H9 (cell line): Measurements from ENCODE around the gene HIPK4. TPM values are rescaled to one million over a fixed set of nuclear protein-coding genes. Genes with fewer than 3 reads are reported as not detected.

Experiments
- DNase-seq: peaks from one replicate; pipeline ENCODE4 v3.0.0-alpha.2; 2017
- H2AFZ ChIP-seq: one replicate; pipeline ENCODE4 v1.6.1; 2013; ENCODE audit warnings: mild to moderate bottlenecking, low read length, control low read depth, moderate library complexity
- H2AK5ac ChIP-seq: 2 replicates; pipeline ENCODE4 v1.6.1; 2013; ENCODE audit warnings: low read length, control low read depth, mixed read lengths; ENCODE audit not compliant: insufficient read length
- H2BK120ac ChIP-seq: one replicate; pipeline ENCODE4 v1.6.1; 2013; ENCODE audit warnings: low read depth, mild to moderate bottlenecking, low read length, control low read depth, inconsistent platforms; ENCODE audit not compliant: poor library complexity, severe bottlenecking
- H2BK12ac ChIP-seq: 2 replicates; pipeline ENCODE4 v1.6.1; 2013; ENCODE audit warnings: low read length, control low read depth, mixed read lengths, low read depth; ENCODE audit not compliant: insufficient read length
- H2BK15ac ChIP-seq: 2 replicates; pipeline ENCODE4 v1.6.1; 2013; ENCODE audit warnings: low read depth, low read length, control low read depth
- H2BK20ac ChIP-seq: one replicate; pipeline ENCODE4 v1.6.1; 2013; ENCODE audit warnings: low read depth, mild to moderate bottlenecking, low read length, control low read depth, inconsistent platforms; ENCODE audit not compliant: poor library complexity, severe bottlenecking
- H2BK5ac ChIP-seq: 2 replicates; pipeline ENCODE4 v1.6.1; 2013; ENCODE audit warnings: low read length, control low read depth, mixed read lengths; ENCODE audit not compliant: insufficient read length
- H3K14ac ChIP-seq: 2 replicates; pipeline ENCODE4 v1.6.1; 2013; ENCODE audit warnings: low read length, control low read depth; ENCODE audit not compliant: insufficient read depth
- H3K18ac ChIP-seq: 2 replicates; pipeline ENCODE4 v1.6.1; 2013; ENCODE audit warnings: low read depth, mild to moderate bottlenecking, mixed read lengths, low read length, control low read depth; ENCODE audit not compliant: insufficient read length
- H3K23ac ChIP-seq: 2 replicates; pipeline ENCODE4 v1.6.1; 2013; ENCODE audit warnings: low read length, control low read depth, mixed read lengths, low read depth; ENCODE audit not compliant: insufficient read length
- H3K23me2 ChIP-seq: 2 replicates; pipeline ENCODE4 v1.6.1; 2013; ENCODE audit warnings: low read depth, mild to moderate bottlenecking, mixed read lengths, low read length, control low read depth; ENCODE audit not compliant: insufficient read length, poor library complexity, severe bottlenecking
- H3K27ac ChIP-seq: 2 replicates; pipeline ENCODE4 v1.5.1; 2013; ENCODE audit warnings: low read length, control low read depth, mixed read lengths, low read depth; ENCODE audit not compliant: insufficient read length
- H3K27me3 ChIP-seq: 2 replicates; pipeline ENCODE4 v1.6.1; 2013; ENCODE audit warnings: low read length, control low read depth, inconsistent platforms; ENCODE audit not compliant: insufficient read depth
- H3K4ac ChIP-seq: 2 replicates; pipeline ENCODE4 v1.6.1; 2013; ENCODE audit warnings: low read depth, mild to moderate bottlenecking, control low read depth, inconsistent platforms, low read length, moderate library complexity
- H3K4me1 ChIP-seq: 2 replicates; pipeline ENCODE4 v1.6.1; 2013; ENCODE audit warnings: low read length, control low read depth, inconsistent platforms; ENCODE audit not compliant: insufficient read depth
- H3K4me2 ChIP-seq: 2 replicates; pipeline ENCODE4 v1.6.1; 2013; ENCODE audit warnings: low read length, control low read depth, mixed read lengths; ENCODE audit not compliant: insufficient read length, insufficient read depth
- H3K56ac ChIP-seq: 2 replicates; pipeline ENCODE4 v1.6.1; 2013; ENCODE audit warnings: low read depth, mild to moderate bottlenecking, mixed read lengths, low read length, control low read depth; ENCODE audit not compliant: insufficient read length
- H3K79me1 ChIP-seq: 2 replicates; pipeline ENCODE4 v1.6.1; 2013; ENCODE audit warnings: low read depth, mild to moderate bottlenecking, moderate library complexity, low read length, control low read depth, inconsistent platforms; ENCODE audit not compliant: insufficient read depth, poor library complexity, severe bottlenecking
- H3K79me2 ChIP-seq: 2 replicates; pipeline ENCODE4 v1.6.1; 2013; ENCODE audit warnings: low read length, control low read depth, inconsistent platforms; ENCODE audit not compliant: insufficient read depth
- H3K9ac ChIP-seq: 2 replicates; pipeline ENCODE4 v1.6.1; 2013; ENCODE audit warnings: low read length, control low read depth, mixed read lengths; ENCODE audit not compliant: insufficient read length; ENCODE audit errors: extremely low read depth
- H3K9me3 ChIP-seq: one replicate; pipeline ENCODE4 v1.6.1; 2013; ENCODE audit warnings: low read depth, low read length, inconsistent platforms; ENCODE audit not compliant: control insufficient read depth
- H3T11ph ChIP-seq: one replicate; pipeline ENCODE4 v1.6.1; 2013; ENCODE audit warnings: mild to moderate bottlenecking, low read length, control low read depth, inconsistent platforms
- H4K20me1 ChIP-seq: one replicate; pipeline ENCODE4 v1.6.1; 2013; ENCODE audit not compliant: control insufficient read depth, insufficient read length, insufficient read depth
- H4K5ac ChIP-seq: 2 replicates; pipeline ENCODE4 v1.6.1; 2013; ENCODE audit warnings: low read depth, mild to moderate bottlenecking, mixed read lengths, low read length, control low read depth; ENCODE audit not compliant: insufficient read length
- H4K8ac ChIP-seq: replicated peaks from 2 replicates; pipeline ENCODE4 v1.6.1; 2013; ENCODE audit warnings: low read length, control low read depth, mixed read lengths, low read depth; ENCODE audit not compliant: insufficient read length
- H4K91ac ChIP-seq: 2 replicates; pipeline ENCODE4 v1.6.1; 2013; ENCODE audit warnings: low read depth, mild to moderate bottlenecking, moderate library complexity, mixed read lengths, low read length, control low read depth; ENCODE audit not compliant: insufficient read length
- H3K27ac Mint-ChIP-seq, 3 experiments: 2 replicates in 2 of 3; 3 replicates in 1 of 3; pipeline ENCODE4 v1.8.0; 2020 to 2021; ENCODE audit warnings: mixed read lengths in 3 of 3, mild to moderate bottlenecking in 1 of 3, moderate library complexity in 1 of 3
- H3K27me3 Mint-ChIP-seq: 2 replicates; pipeline ENCODE4 v1.8.0; 2021; ENCODE audit warnings: low read depth, mild to moderate bottlenecking, moderate library complexity, mixed read lengths
- H3K36me3 Mint-ChIP-seq, 3 experiments: 2 replicates in 2 of 3; 3 replicates in 1 of 3; pipeline ENCODE4 v1.8.0; 2020 to 2021; ENCODE audit warnings: low read depth in 3 of 3, mixed read lengths in 3 of 3; ENCODE audit not compliant: insufficient read depth in 1 of 3
- H3K4me1 Mint-ChIP-seq, 2 experiments: 2 replicates each; pipeline ENCODE4 v1.8.0; 2020; ENCODE audit warnings: mixed read lengths in 2 of 2
- H3K4me3 Mint-ChIP-seq, 2 experiments: 2 replicates in 1 of 2; 3 replicates in 1 of 2; pipeline ENCODE4 v1.8.0; 2020 to 2021; ENCODE audit warnings: mild to moderate bottlenecking in 2 of 2, mixed read lengths in 2 of 2, moderate library complexity in 1 of 2
- H3K9me3 Mint-ChIP-seq, 2 experiments: 2 replicates in 1 of 2; 3 replicates in 1 of 2; pipeline ENCODE4 v1.8.0; 2020; ENCODE audit warnings: mild to moderate bottlenecking in 2 of 2, mixed read lengths in 2 of 2, moderate library complexity in 1 of 2
- CTCF ChIP-seq: fragments of 200-600 bp; sonication (generic); conservative IDR thresholded peaks from 3 replicates; pipeline ENCODE4 v1.8.0; 2021; ENCODE audit warnings: antibody characterized with exemption, mild to moderate bottlenecking
- WGBS: extraction: QIAGEN DNeasy Blood & Tissue Kit; methylation state at CpG from one replicate; pipeline ENCODE4 v1.1.7; 2013; ENCODE audit warnings: missing lambda C conversion rate, low lambda C conversion rate, mixed read lengths; ENCODE audit not compliant: insufficient read length; ENCODE audit errors: extremely low coverage; 5-methylcytosine and 5-hydroxymethylcytosine counted together
- total RNA-seq: library from RNA; stranded (reverse); gene quantifications from 2 replicates; pipeline ENCODE4 v1.2.1, GENCODE V29; 2021

Gene HIPK4
- total RNA-seq, 1 experiment from 2014 or later = 0.15 TPM

DNA sequence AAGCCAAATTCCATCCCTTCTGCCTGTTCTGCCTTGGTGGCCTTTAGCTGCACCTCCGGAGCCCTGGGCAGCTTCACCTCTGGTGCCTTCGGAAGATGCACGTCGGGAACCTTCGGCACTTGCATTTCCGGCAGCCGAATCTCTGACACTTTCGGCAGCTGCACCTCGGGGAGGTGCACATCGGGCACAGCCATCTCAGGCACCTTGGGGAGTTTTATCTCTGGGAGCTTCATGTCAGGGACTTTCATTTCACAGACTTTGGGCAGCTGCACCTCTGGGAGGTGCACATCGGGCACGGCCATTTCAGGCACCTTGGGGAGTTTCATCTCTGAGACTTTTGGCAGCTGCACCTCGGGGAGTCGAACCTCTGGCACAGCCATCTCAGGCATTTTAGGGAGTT, 6.0 kb upstream of the HIPK4 start:
- H4K5ac ChIP-seq = no peak overlapping the region
- H4K8ac ChIP-seq = no peak overlapping the region
- no peak for TF ChIP-seq CTCF
- H2BK5ac ChIP-seq = no peak overlapping the region
- no peak overlapping the region for H4K91ac ChIP-seq
- H3K79me2 ChIP-seq = no peaks in the 10 kb centered on the region
- no peaks in the 10 kb centered on the region for H4K20me1 ChIP-seq
- H2BK20ac ChIP-seq = no peak overlapping the region
- H3K27ac Mint-ChIP-seq = no peak overlapping the region
- no peak overlapping the region for H2AK5ac ChIP-seq
- peaks cover 11 to 18% of the 10 kb centered on the region in 2 experiments for H3K4me1 Mint-ChIP-seq
- peaks cover 19% of the 10 kb centered on the region for H3K27me3 Mint-ChIP-seq
- H3K4me3 Mint-ChIP-seq = no peak overlapping the region
- H2BK15ac ChIP-seq = no peak overlapping the region
- no peak overlapping the region for H3K4me2 ChIP-seq
- WGBS = no CpG with 5 or more reads among the region's 14 CpGs
- no peak overlapping the region for H3K18ac ChIP-seq
- H3K9me3 ChIP-seq = no peaks in the 10 kb centered on the region
- H3K27me3 ChIP-seq = no peaks in the 10 kb centered on the region; the same call in 1 of the 2 replicates
- no peaks in the 10 kb centered on the region for H3K79me1 ChIP-seq
- H3K4me1 ChIP-seq = no peaks in the 10 kb centered on the region
- H3K4ac ChIP-seq = no peak overlapping the region
- no peaks in the 10 kb centered on the region for H3K9me3 Mint-ChIP-seq
- no peak overlapping the region for H3K27ac ChIP-seq
- peaks cover 7% of the 10 kb centered on the region for H3K23me2 ChIP-seq
- no peak overlapping the region for H2BK12ac ChIP-seq
- H3K56ac ChIP-seq = no peak overlapping the region
- H2AFZ ChIP-seq = no peak overlapping the region
- no peak overlapping the region for H3T11ph ChIP-seq
- no peak overlapping the region for H2BK120ac ChIP-seq
- no peaks in the 10 kb centered on the region; a peak in 1 of 7 replicates for H3K36me3 Mint-ChIP-seq
- no peak for DNase-seq
- H3K14ac ChIP-seq = no peak overlapping the region
- no peak overlapping the region for H3K9ac ChIP-seq
- no peak overlapping the region for H3K23ac ChIP-seq
